ENCODE results near the gene LAS1L. TPM values are rescaled to one million over a fixed set of nuclear protein-coding genes. Genes with fewer than 3 reads are reported as not detected.
"Not testable (repeated sequence)": the region's sequence is repeated elsewhere in the genome, so short reads cannot be mapped to it uniquely, and the experiment has no call there.

Gene LAS1L
- total RNA-seq, 4 donors from 2014 or later = 21.5 to 26.5 (median 22.8) TPM

GRCh38 chrX:65576160-65576559 is 41.6 kb upstream of the LAS1L start:
- TF ChIP-seq POLR2AphosphoS5 (IDR thresholded peaks at IDR 0.05) (no peak), EP300 (IDR thresholded peaks at IDR 0.05) (no peak), CTCF (IDR thresholded peaks at IDR 0.05) (no peak), POLR2A (IDR thresholded peaks at IDR 0.05; ENCODE audit: low read depth) (no peak)
- H3K9me3 ChIP-seq = no peaks in the 10 kb centered on the region
- no peak overlapping the region for H3K27ac ChIP-seq (replicated peaks in 1 of 4)
- no peaks in the 10 kb centered on the region for H3K27me3 ChIP-seq
- H3K4me1 ChIP-seq = no peaks in the 10 kb centered on the region
- H3K36me3 ChIP-seq = no peaks in the 10 kb centered on the region
- no peak overlapping the region for H3K4me3 ChIP-seq
- no peak for DNase-seq (ENCODE audit: extremely low spot score)
- intact Hi-C loops (cut with DNase I) = no loop called here

DNA sequence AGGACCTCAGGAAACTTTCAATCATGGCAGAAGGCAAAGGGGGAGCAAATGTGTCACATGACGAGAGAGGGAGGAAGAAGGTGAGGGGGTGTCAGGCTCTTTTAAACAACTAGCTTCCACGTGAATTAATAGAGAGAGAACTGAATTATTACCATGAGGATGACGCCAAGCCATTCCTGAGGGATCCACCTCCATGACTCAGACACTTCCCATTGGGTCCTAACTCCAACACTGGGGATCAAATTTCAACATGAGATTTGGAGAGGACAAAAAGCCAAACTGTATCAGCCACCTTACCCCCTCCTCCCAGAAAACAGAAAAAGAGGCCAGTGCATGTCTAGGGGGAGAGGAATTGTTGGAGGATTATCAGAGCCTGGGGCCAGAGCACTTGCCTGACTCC is 40.4 kb upstream of the LAS1L start:
- Histone ChIP-seq H3K27me3 (no peaks in the 10 kb centered on the region), H3K9me3 (no peaks in the 10 kb centered on the region), H3K27ac (replicated peaks in 1 of 4) (no peak overlapping the region), H3K4me1 (no peaks in the 10 kb centered on the region), H3K36me3 (no peaks in the 10 kb centered on the region), H3K4me3 (no peak overlapping the region)
- WGBS = 31% methylated on average over 3 of the region's 3 CpGs
- DNase-seq (ENCODE audit: extremely low spot score) = no peak
- intact Hi-C loops (cut with DNase I) = no loop called here
- TF ChIP-seq POLR2AphosphoS5 (IDR thresholded peaks at IDR 0.05) (no peak), EP300 (IDR thresholded peaks at IDR 0.05) (no peak), POLR2A (IDR thresholded peaks at IDR 0.05; ENCODE audit: low read depth) (no peak), CTCF (IDR thresholded peaks at IDR 0.05) (no peak)

- no peak for DNase-seq (ENCODE audit: extremely low spot score)
- TF ChIP-seq POLR2AphosphoS5 (IDR thresholded peaks at IDR 0.05) = no peak
- TF ChIP-seq POLR2A (IDR thresholded peaks at IDR 0.05; ENCODE audit: low read depth) = no peak
- no peak for TF ChIP-seq EP300 (IDR thresholded peaks at IDR 0.05)
- no peak for TF ChIP-seq CTCF (IDR thresholded peaks at IDR 0.05)
- Histone ChIP-seq H3K27ac (replicated peaks in 1 of 4) (no peak overlapping the region), H3K36me3 (no peaks in the 10 kb centered on the region), H3K9me3 (no peaks in the 10 kb centered on the region), H3K4me3 (no peak overlapping the region), H3K4me1 (no peaks in the 10 kb centered on the region), H3K27me3 (no peaks in the 10 kb centered on the region)
- WGBS = 68% methylated on average over 2 of the region's 2 CpGs
- intact Hi-C loops (cut with DNase I) = no loop called here
Observed at GRCh38 chrX:65574356-65574755, 39.8 kb upstream of the LAS1L start.

- H3K9me3 ChIP-seq = no peaks in the 10 kb centered on the region
- intact Hi-C loops (cut with DNase I) = no loop called here
- no peaks in the 10 kb centered on the region for H3K4me1 ChIP-seq
- H3K36me3 ChIP-seq = no peaks in the 10 kb centered on the region
- DNase-seq (ENCODE audit: extremely low spot score) = no peak
- no peaks in the 10 kb centered on the region for H3K27me3 ChIP-seq
- WGBS = 90% methylated on average over 4 of the region's 4 CpGs
- no peak for TF ChIP-seq POLR2A (IDR thresholded peaks at IDR 0.05; ENCODE audit: low read depth)
- TF ChIP-seq POLR2AphosphoS5 (IDR thresholded peaks at IDR 0.05) = no peak
- TF ChIP-seq EP300 (IDR thresholded peaks at IDR 0.05) = no peak
- TF ChIP-seq CTCF (IDR thresholded peaks at IDR 0.05) = no peak
- H3K4me3 ChIP-seq = no peak overlapping the region
- H3K27ac ChIP-seq (replicated peaks in 1 of 4) = no peak overlapping the region
Observed at GRCh38 chrX:65572971-65573370, 38.4 kb upstream of the LAS1L start.

DNA sequence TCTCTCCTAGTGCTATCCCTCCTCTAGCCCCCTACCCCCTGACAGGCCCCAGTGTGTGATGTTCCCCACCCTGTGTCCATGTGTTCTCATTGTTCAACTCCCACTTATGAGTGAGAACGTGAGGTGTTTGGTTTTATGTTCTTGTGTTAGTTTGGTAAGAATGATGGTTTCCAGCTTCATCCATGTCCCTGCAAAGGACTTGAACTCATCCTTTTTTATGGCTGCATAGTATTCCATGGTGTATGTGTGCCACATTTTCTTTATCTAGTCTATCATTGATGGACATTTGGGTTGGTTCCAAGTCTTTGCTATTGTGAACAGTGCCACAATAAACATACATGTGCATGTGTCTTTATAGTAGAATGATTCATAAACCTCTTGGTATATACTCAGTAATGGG is 28.3 kb upstream of the LAS1L start:
- intact Hi-C loops (cut with DNase I); H3K4me1 ChIP-seq; H3K27ac ChIP-seq (replicated peaks in 1 of 4); H3K27me3 ChIP-seq; H3K4me3 ChIP-seq; H3K36me3 ChIP-seq; DNase-seq (ENCODE audit: extremely low spot score): not testable (repeated sequence)
- WGBS = 88% methylated on average over 1 of the region's 1 CpG
- H3K9me3 ChIP-seq = peaks cover 0 to 18% (median 0%) of the 10 kb centered on the region in 4 donors
